Measurements from ENCODE around the gene SPACA5. TPM values are rescaled to one million over a fixed set of nuclear protein-coding genes. Genes with fewer than 3 reads are reported as not detected.
A peak's percentile ranks its signal among the peaks of the same experiment; 100 is the strongest.
"Not testable (repeated sequence)": the region's sequence is repeated elsewhere in the genome, so short reads cannot be mapped to it uniquely, and the experiment has no call there.

Gene SPACA5
- polyA plus RNA-seq: not detected

- H3K4me3 Mint-ChIP-seq, H3K27ac Mint-ChIP-seq, H3K36me3 Mint-ChIP-seq, H3K27me3 Mint-ChIP-seq, H3K9me3 Mint-ChIP-seq: not testable (repeated sequence)
- H3K4me1 Mint-ChIP-seq: peaks cover 5 to 13% (median 8%) of the 10 kb centered on the region in 3 donors
Observed at GRCh38 chrX:48006688-48007087, at the start of gene SPACA5. Gene SPACA5 (plus strand): TSS chrX:48006988. CDS start chrX:48007803, 815 bp downstream.

GRCh38 chrX:47958206-47958605, 48.6 kb upstream of the SPACA5 start:
- H3K4me1 Mint-ChIP-seq: peaks cover 0 to 13% (median 0%) of the 10 kb centered on the region in 3 donors
- not testable (repeated sequence) for H3K27me3 Mint-ChIP-seq, H3K36me3 Mint-ChIP-seq, H3K27ac Mint-ChIP-seq, H3K9me3 Mint-ChIP-seq, H3K4me3 Mint-ChIP-seq

GRCh38 chrX:47958761-47959342, 47.9 kb upstream of the SPACA5 start:
- peaks cover 0 to 5% (median 2%) of the 10 kb centered on the region in 3 donors for H3K9me3 Mint-ChIP-seq
- no peaks in the 10 kb centered on the region for H3K27me3 Mint-ChIP-seq
- no peak overlapping the region for H3K4me3 Mint-ChIP-seq
- H3K27ac Mint-ChIP-seq: no peak overlapping the region
- no peaks in the 10 kb centered on the region for H3K36me3 Mint-ChIP-seq
- peaks cover 0 to 13% (median 0%) of the 10 kb centered on the region in 3 donors for H3K4me1 Mint-ChIP-seq

GRCh38 chrX:47960406-47960805, 46.4 kb upstream of the SPACA5 start:
- Mint-ChIP-seq H3K4me3 (peak overlapping the region in 1 of 4 donors; percentile 28), H3K9me3 (peaks cover 0 to 14% (median 2%) of the 10 kb centered on the region in 3 donors), H3K4me1 (peaks cover 0 to 13% (median 0%) of the 10 kb centered on the region in 3 donors), H3K36me3 (peaks cover 3% of the 10 kb centered on the region), H3K27ac (no peak overlapping the region), H3K27me3 (no peaks in the 10 kb centered on the region)

GRCh38 chrX:47961830-47962229, 45.0 kb upstream of the SPACA5 start:
- Mint-ChIP-seq H3K9me3 (peaks cover 0 to 14% (median 2%) of the 10 kb centered on the region in 3 donors), H3K4me1 (peaks cover 0 to 13% (median 0%) of the 10 kb centered on the region in 3 donors)
- H3K36me3 Mint-ChIP-seq, H3K27ac Mint-ChIP-seq, H3K27me3 Mint-ChIP-seq, H3K4me3 Mint-ChIP-seq: not testable (repeated sequence)

- H3K4me3 Mint-ChIP-seq, H3K4me1 Mint-ChIP-seq, H3K36me3 Mint-ChIP-seq, H3K27me3 Mint-ChIP-seq, H3K27ac Mint-ChIP-seq: not testable (repeated sequence)
- H3K9me3 Mint-ChIP-seq: peaks cover 4 to 27% (median 6%) of the 10 kb centered on the region in 3 donors
Observed at GRCh38 chrX:47965526-47965925, 41.3 kb upstream of the SPACA5 start.

- Mint-ChIP-seq H3K27me3 (no peaks in the 10 kb centered on the region), H3K27ac (no peak overlapping the region), H3K4me1 (no peaks in the 10 kb centered on the region), H3K9me3 (peaks cover 9 to 62% (median 32%) of the 10 kb centered on the region in 3 donors), H3K4me3 (peak overlapping the region in 2 of 4 donors; percentile 33 to 77), H3K36me3 (peaks cover 13% of the 10 kb centered on the region)
Observed at GRCh38 chrX:47973235-47973634, 33.6 kb upstream of the SPACA5 start.

GRCh38 chrX:47976254-47977151, 30.3 kb upstream of the SPACA5 start:
- no peaks in the 10 kb centered on the region for H3K27me3 Mint-ChIP-seq
- peaks cover 25% of the 10 kb centered on the region for H3K36me3 Mint-ChIP-seq
- peaks cover 11 to 75% (median 47%) of the 10 kb centered on the region in 3 donors for H3K9me3 Mint-ChIP-seq
- peak overlapping the region in 1 of 4 donors; percentile 12 for H3K4me3 Mint-ChIP-seq
- no peak overlapping the region for H3K27ac Mint-ChIP-seq
- H3K4me1 Mint-ChIP-seq: no peaks in the 10 kb centered on the region

GRCh38 chrX:47991263-47992094, 15.3 kb upstream of the SPACA5 start:
- peaks cover 15% of the 10 kb centered on the region for H3K36me3 Mint-ChIP-seq

GRCh38 chrX:47992095-47992380, 14.8 kb upstream of the SPACA5 start:
- Mint-ChIP-seq H3K36me3 (peaks cover 11% of the 10 kb centered on the region), H3K9me3 (peaks cover 0 to 9% (median 4%) of the 10 kb centered on the region in 3 donors), H3K27me3 (peaks cover 2% of the 10 kb centered on the region), H3K4me1 (peaks cover 3 to 9% (median 5%) of the 10 kb centered on the region in 3 donors), H3K4me3 (no peak overlapping the region), H3K27ac (peak overlapping the region in 1 of 3 donors; percentile 68)

More at GRCh38 chrX:47991263-47992094, 15.3 kb upstream of the SPACA5 start:
- Mint-ChIP-seq H3K4me1 (peaks cover 3 to 9% (median 5%) of the 10 kb centered on the region in 3 donors), H3K27ac (peak overlapping the region in 1 of 3 donors; percentile 68), H3K27me3 (peaks cover 2% of the 10 kb centered on the region), H3K4me3 (no peak overlapping the region), H3K9me3 (peaks cover 0 to 11% (median 4%) of the 10 kb centered on the region in 3 donors)

- peaks cover 0 to 4% (median 4%) of the 10 kb centered on the region in 3 donors for H3K9me3 Mint-ChIP-seq
- no peak overlapping the region for H3K27ac Mint-ChIP-seq
- H3K27me3 Mint-ChIP-seq: peaks cover 2% of the 10 kb centered on the region
- H3K36me3 Mint-ChIP-seq: peaks cover 10% of the 10 kb centered on the region
- peaks cover 3 to 9% (median 5%) of the 10 kb centered on the region in 3 donors for H3K4me1 Mint-ChIP-seq
- no peak overlapping the region for H3K4me3 Mint-ChIP-seq
Observed at GRCh38 chrX:47992669-47993068, 14.1 kb upstream of the SPACA5 start.

- H3K4me3 Mint-ChIP-seq: no peak overlapping the region
- H3K27ac Mint-ChIP-seq: peak overlapping the region in 2 of 3 donors; percentile 36
- H3K27me3 Mint-ChIP-seq: no peaks in the 10 kb centered on the region
- peaks cover 0 to 4% (median 0%) of the 10 kb centered on the region in 3 donors for H3K9me3 Mint-ChIP-seq
- H3K4me1 Mint-ChIP-seq: peaks cover 5 to 17% (median 13%) of the 10 kb centered on the region in 3 donors
- H3K36me3 Mint-ChIP-seq: peaks cover 6% of the 10 kb centered on the region
Observed at GRCh38 chrX:48001260-48001659, 5.5 kb upstream of the SPACA5 start.

- H3K36me3 Mint-ChIP-seq: peaks cover 6% of the 10 kb centered on the region
- H3K27me3 Mint-ChIP-seq: no peaks in the 10 kb centered on the region
- H3K9me3 Mint-ChIP-seq: peaks cover 0 to 4% (median 0%) of the 10 kb centered on the region in 3 donors
- H3K4me3 Mint-ChIP-seq: peak overlapping the region in 3 of 4 donors; percentile 41 to 75 (median 72)
- H3K27ac Mint-ChIP-seq: peak overlapping the region in 1 of 3 donors; percentile 86
- H3K4me1 Mint-ChIP-seq: peaks cover 5 to 17% (median 13%) of the 10 kb centered on the region in 3 donors
Observed at GRCh38 chrX:48002319-48002718, 4.5 kb upstream of the SPACA5 start.

- Mint-ChIP-seq H3K36me3 (peaks cover 4% of the 10 kb centered on the region), H3K27me3 (no peaks in the 10 kb centered on the region), H3K9me3 (peaks cover 0 to 4% (median 0%) of the 10 kb centered on the region in 3 donors), H3K4me1 (peaks cover 5 to 17% (median 13%) of the 10 kb centered on the region in 3 donors), H3K4me3 (peak overlapping the region in 1 of 4 donors; percentile 91), H3K27ac (peak overlapping the region; percentile 4 to 100 (median 92))
Observed at GRCh38 chrX:48002929-48003328, 3.9 kb upstream of the SPACA5 start.

All from IgD-negative memory B cell (primary cell).